Dedifferentiated amniotic fluid mesenchymal stem cell (primary cell): ENCODE results near the gene BNC2.
A peak's percentile ranks its signal among the peaks of the same experiment; 100 is the strongest.
"Not testable (repeated sequence)": the region's sequence is repeated elsewhere in the genome, so short reads cannot be mapped to it uniquely, and the experiment has no call there.

Experiments used
- DNase-seq: peaks from one replicate; pipeline ENCODE4 v3.0.0-alpha.2; 2016; ENCODE audit errors: extremely low spot score

Gene BNC2

GRCh38 chr9:16509997-16510396 lies 360.5 kb downstream of the BNC2 start:
- no peak for DNase-seq

- peak; percentile 39 for DNase-seq
Observed at GRCh38 chr9:16505199-16505598, 365.3 kb downstream of the BNC2 start.

GRCh38 chr9:16501726-16502125 lies 368.7 kb downstream of the BNC2 start:
- DNase-seq, result no peak

- peak; percentile 40 for DNase-seq
Observed at GRCh38 chr9:16501141-16501540, 369.3 kb downstream of the BNC2 start.

GRCh38 chr9:16500386-16500785 lies 370.1 kb downstream of the BNC2 start:
- no peak for DNase-seq

GRCh38 chr9:16499892-16500291 lies 370.6 kb downstream of the BNC2 start:
- no peak for DNase-seq

GRCh38 chr9:16496908-16497307 lies 373.6 kb downstream of the BNC2 start:
- no peak for DNase-seq

GRCh38 chr9:16487915-16488314 lies 382.6 kb downstream of the BNC2 start:
- DNase-seq, result no peak

- DNase-seq, result no peak
Observed at GRCh38 chr9:16485575-16486321, 384.7 kb downstream of the BNC2 start.

- DNase-seq, result no peak
Observed at GRCh38 chr9:16485160-16485559, 385.3 kb downstream of the BNC2 start.

GRCh38 chr9:16484744-16485143 lies 385.7 kb downstream of the BNC2 start:
- no peak for DNase-seq

GRCh38 chr9:16484180-16484579 lies 386.3 kb downstream of the BNC2 start:
- DNase-seq, result no peak

GRCh38 chr9:16482764-16483163 lies 387.7 kb downstream of the BNC2 start:
- DNase-seq, result no peak

- DNase-seq, result not testable (repeated sequence)
Observed at GRCh38 chr9:16480584-16480983, 389.9 kb downstream of the BNC2 start.

GRCh38 chr9:16475996-16476395 lies 394.5 kb downstream of the BNC2 start:
- no peak for DNase-seq

GRCh38 chr9:16475257-16475656 lies 395.2 kb downstream of the BNC2 start:
- DNase-seq, result no peak

GRCh38 chr9:16469184-16469583 lies 401.3 kb downstream of the BNC2 start:
- DNase-seq, result no peak

GRCh38 chr9:16461851-16462250 lies 408.6 kb downstream of the BNC2 start:
- no peak for DNase-seq

GRCh38 chr9:16461137-16461840 lies 409.2 kb downstream of the BNC2 start:
- DNase-seq, result no peak

- DNase-seq, result no peak
Observed at GRCh38 chr9:16460696-16461095, 409.8 kb downstream of the BNC2 start.

- no peak for DNase-seq
Observed at GRCh38 chr9:16459421-16460148, 410.9 kb downstream of the BNC2 start.

GRCh38 chr9:16458696-16459420 lies 411.6 kb downstream of the BNC2 start:
- DNase-seq, result no peak
